ENCODE results near the gene BNIP2.

The BNIP2 gene, protein sequence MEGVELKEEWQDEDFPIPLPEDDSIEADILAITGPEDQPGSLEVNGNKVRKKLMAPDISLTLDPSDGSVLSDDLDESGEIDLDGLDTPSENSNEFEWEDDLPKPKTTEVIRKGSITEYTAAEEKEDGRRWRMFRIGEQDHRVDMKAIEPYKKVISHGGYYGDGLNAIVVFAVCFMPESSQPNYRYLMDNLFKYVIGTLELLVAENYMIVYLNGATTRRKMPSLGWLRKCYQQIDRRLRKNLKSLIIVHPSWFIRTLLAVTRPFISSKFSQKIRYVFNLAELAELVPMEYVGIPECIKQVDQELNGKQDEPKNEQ

DNA sequence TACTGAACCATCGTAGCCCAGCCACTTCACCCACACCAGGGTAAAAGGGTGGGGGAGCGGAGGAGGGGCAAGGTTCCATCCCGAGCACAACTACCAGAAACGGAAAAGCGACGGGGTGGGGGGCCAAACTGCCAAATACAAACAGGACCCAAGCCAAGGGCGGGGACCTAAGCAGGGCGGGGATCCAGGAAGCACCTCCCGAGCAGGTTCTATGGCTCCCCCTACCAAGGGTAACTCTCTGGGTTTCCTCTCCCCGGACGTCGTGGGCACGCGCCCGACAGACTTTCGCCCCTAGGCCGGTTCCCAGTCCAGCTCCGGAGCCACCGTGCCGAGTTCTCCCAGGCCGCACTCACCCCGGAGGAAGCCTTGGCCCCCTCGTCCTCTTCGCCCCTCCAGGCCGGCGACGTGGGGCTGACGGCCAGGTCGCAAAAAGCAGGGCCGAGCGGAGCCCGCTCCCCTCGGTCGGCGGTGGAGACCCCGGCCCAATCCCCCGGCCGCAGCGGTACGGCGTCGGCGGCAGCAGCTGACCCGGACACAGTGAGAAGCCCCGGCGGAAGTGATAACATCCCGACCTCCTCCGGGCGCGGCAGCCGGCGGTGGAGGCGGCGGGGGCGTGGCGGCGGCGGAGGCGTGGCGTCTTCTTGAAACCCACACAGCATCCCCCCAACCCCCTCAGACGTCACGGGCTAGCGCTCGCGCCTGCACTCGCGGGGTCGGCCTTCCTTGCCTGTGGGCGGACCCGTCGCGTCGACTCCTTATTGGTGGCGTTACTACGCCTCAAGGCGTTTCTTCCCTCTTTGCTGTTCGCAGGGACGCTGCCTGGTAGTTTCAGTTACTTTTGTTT, at the start of gene BNIP2:
Gene BNIP2, minus strand, starts transcription at position 539 of the 844 bp plus-strand sequence. CDS start 6,863 bp downstream, outside the sequence.
- TF ChIP-seq, protein P1, sequence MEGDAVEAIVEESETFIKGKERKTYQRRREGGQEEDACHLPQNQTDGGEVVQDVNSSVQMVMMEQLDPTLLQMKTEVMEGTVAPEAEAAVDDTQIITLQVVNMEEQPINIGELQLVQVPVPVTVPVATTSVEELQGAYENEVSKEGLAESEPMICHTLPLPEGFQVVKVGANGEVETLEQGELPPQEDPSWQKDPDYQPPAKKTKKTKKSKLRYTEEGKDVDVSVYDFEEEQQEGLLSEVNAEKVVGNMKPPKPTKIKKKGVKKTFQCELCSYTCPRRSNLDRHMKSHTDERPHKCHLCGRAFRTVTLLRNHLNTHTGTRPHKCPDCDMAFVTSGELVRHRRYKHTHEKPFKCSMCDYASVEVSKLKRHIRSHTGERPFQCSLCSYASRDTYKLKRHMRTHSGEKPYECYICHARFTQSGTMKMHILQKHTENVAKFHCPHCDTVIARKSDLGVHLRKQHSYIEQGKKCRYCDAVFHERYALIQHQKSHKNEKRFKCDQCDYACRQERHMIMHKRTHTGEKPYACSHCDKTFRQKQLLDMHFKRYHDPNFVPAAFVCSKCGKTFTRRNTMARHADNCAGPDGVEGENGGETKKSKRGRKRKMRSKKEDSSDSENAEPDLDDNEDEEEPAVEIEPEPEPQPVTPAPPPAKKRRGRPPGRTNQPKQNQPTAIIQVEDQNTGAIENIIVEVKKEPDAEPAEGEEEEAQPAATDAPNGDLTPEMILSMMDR (IDR thresholded peaks at IDR 0.05): no peak

DNA sequence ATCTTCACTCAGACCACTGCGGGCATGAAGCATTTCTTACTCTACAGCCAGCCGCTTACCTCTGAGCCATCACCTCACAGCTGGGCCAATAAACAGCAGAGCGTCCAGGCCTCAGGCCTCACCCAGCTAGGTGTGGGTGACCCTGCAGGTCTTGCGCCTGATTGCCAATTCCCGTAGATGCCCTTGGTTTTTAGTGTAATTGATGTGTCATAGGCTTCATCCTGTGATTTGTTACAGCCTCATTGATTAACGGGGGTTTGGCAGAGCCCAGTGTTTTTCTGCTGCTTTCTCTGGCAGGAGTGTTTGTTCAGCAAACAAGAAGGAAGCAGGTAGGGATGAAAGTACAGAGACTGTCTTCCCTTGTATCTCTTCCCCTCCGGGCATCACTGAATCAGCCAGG, 49.6 kb upstream of the BNIP2 start:
- TF ChIP-seq, protein P1 (IDR thresholded peaks at IDR 0.05): no peak

DNA sequence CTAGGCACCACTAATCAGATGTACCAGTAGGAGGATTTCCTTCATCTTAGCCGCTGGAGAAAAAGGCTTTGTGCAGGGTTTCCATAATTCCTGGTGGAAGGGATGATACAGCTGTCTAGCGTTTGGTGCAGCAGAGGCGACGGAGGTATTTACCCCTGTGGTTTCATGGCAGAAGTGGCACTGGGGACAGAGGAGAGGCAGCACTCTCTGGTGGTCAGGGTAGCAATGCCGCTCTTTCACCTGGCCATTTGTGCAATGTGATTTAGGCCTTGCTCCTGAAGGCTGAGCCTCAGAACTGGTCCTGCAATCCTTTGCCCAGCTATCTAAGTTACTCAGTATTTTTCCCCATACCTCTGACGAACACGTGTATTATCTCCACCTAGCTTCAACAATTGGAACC, 47.1 kb upstream of the BNIP2 start:
- TF ChIP-seq, protein P1 (IDR thresholded peaks at IDR 0.05): no peak

DNA sequence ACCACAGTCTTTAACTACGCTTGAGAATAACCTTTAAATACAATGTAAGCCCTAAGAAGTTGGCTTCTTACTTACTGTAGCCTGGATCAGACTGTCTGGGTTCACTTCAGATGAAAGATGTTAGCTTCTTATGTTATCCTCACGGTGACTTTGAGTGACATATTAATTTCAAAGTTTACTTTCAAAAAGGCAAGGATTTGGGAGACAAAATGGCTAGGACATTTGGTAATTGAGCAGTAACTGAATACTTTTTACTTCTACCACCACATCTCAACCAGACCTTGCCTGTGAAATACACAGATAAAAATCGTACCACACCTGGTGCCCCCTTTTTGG, 36.0 kb upstream of the BNIP2 start:
- TF ChIP-seq, protein P1 (IDR thresholded peaks at IDR 0.05): no peak; the same call in none of the 2 replicates

DNA sequence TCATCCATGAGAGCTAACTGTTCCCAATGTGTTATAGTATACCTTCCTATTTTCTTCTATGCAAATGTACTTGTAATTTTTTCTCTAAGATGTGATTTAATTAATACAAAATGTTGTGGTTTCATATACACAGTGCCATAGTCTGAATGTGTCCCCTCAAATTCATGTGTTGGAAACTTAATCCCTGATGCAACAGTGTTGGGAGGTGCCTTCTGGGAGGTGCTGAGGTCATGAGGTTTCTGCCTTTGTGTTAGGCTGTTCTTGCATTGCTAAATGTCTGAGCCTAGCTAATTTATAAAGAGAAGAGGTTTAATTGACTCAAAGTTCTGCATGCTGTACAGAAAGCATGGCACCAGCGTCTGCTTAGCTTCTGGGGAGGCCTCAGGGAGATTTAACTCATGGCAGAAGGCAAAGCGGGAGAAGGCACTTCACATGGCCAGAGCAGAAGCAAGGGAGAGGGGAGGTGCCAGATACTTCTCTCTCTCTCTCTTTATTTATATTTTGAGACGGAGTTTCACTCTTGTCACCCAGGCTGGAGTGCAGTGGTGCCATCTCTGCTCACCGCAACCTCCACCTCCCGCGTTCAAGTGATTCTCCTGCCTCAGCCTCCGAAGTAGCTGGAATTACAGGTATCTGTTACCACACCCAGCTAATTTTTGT, 34.7 kb upstream of the BNIP2 start:
- TF ChIP-seq, protein P1 (IDR thresholded peaks at IDR 0.05): no peak

DNA sequence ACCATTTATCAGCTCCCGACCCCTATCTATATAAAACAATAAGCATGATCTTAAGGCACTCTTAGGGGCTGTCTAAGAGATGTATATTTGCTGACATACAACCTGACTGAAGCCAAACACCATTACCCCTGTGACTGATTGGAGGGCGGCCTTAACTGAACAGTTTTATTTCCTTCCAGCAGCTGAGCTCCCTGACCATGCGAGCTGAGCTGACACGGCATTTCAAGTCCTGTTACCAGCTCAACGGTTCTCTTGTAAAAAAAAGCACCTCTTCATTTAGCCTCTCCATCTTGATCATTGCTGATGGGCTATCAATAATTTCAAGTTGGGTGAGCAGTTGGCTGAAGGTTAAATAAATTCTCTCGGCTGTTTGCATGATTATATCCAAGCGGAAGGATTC, 33.4 kb upstream of the BNIP2 start:
- TF ChIP-seq, protein P1 (IDR thresholded peaks at IDR 0.05): no peak

DNA sequence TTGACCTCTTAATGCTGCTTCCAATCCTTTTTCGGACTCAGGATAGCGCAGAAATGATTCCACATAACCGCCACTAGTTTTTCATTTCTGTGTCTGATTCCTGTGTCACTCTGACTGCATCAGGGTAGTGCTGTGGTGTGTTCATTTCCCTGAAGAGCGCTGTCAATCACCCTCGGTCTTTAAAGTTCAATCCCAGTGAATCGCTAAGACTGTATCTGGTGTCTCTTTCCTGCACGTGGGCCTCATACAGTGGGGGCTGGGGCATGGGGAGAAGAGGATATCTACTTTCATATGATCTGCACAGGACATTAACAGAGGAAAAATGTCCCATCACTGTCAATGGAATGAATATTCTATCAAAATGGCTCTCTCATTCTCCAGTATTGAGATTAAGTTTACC, 32.9 kb upstream of the BNIP2 start:
- TF ChIP-seq, protein P1 (IDR thresholded peaks at IDR 0.05): no peak
